ENCODE measurements around the gene UTS2R. TPM values are rescaled to one million over a fixed set of nuclear protein-coding genes. Genes with fewer than 3 reads are reported as not detected.
"Not testable (repeated sequence)": the region's sequence is repeated elsewhere in the genome, so short reads cannot be mapped to it uniquely, and the experiment has no call there.

Gene UTS2R
- total RNA-seq, 1 donor from 2014 or later: 1.4 TPM

- TF ChIP-seq CTCF (IDR thresholded peaks at IDR 0.05; ENCODE audit: borderline replicate concordance): no peak
- no peaks in the 10 kb centered on the region for H3K4me1 ChIP-seq
- intact Hi-C loops (cut with micrococcal nuclease): no loop called here
- peaks cover 45% of the 10 kb centered on the region for H3K27me3 ChIP-seq (ENCODE audit: low read depth)
- H3K4me3 ChIP-seq: no peak within 1 kb of the TSS
- H3K36me3 ChIP-seq: no peaks in the 10 kb centered on the region
- H3K9me3 ChIP-seq (replicated peaks): no peaks in the 10 kb centered on the region
- no peak within 1 kb of the TSS for H3K27ac ChIP-seq (replicated peaks)
- no peak for DNase-seq
Observed at GRCh38 chr17:82358465-82359350, 12.9 kb upstream of the UTS2R start, which contains the start of gene TEX19. TSS of gene TEX19 (plus strand) at chr17:82359247. CDS start at chr17:82362151, 2,904 bp downstream.

- intact Hi-C loops (cut with micrococcal nuclease); H3K4me1 ChIP-seq; H3K36me3 ChIP-seq: not testable (repeated sequence)
Observed at GRCh38 chr17:82359451-82360074, 12.0 kb upstream of the UTS2R start.

GRCh38 chr17:82361885-82362633 is 9.5 kb upstream of the UTS2R start:
- no peak for TF ChIP-seq CTCF (IDR thresholded peaks at IDR 0.05; ENCODE audit: borderline replicate concordance)
- DNase-seq: no peak
- intact Hi-C loops (cut with micrococcal nuclease): no loop called here

More at GRCh38 chr17:82359451-82360074, 12.0 kb upstream of the UTS2R start:
- H3K9me3 ChIP-seq (replicated peaks); DNase-seq; H3K4me3 ChIP-seq; H3K27ac ChIP-seq (replicated peaks): not testable (repeated sequence)
- peaks cover 40% of the 10 kb centered on the region for H3K27me3 ChIP-seq (ENCODE audit: low read depth)

GRCh38 chr17:82365606-82366295 is 5.8 kb upstream of the UTS2R start:
- Histone ChIP-seq H3K27ac (replicated peaks) (no peak overlapping the region), H3K4me1 (peaks cover 9% of the 10 kb centered on the region), H3K36me3 (no peaks in the 10 kb centered on the region), H3K9me3 (replicated peaks) (no peaks in the 10 kb centered on the region), H3K27me3 (ENCODE audit: low read depth) (peaks cover 40% of the 10 kb centered on the region), H3K4me3 (no peak overlapping the region)
- no peak for TF ChIP-seq CTCF (IDR thresholded peaks at IDR 0.05; ENCODE audit: borderline replicate concordance)
- no peak for DNase-seq
- intact Hi-C loops (cut with micrococcal nuclease): no loop called here

More at GRCh38 chr17:82361885-82362633, 9.5 kb upstream of the UTS2R start:
- H3K9me3 ChIP-seq (replicated peaks): no peaks in the 10 kb centered on the region
- H3K4me3 ChIP-seq: no peak overlapping the region
- H3K36me3 ChIP-seq: no peaks in the 10 kb centered on the region
- no peaks in the 10 kb centered on the region for H3K4me1 ChIP-seq
- no peak overlapping the region for H3K27ac ChIP-seq (replicated peaks)
- H3K27me3 ChIP-seq (ENCODE audit: low read depth): peaks cover 22% of the 10 kb centered on the region

- Histone ChIP-seq H3K4me3 (no peak overlapping the region), H3K27me3 (ENCODE audit: low read depth) (peaks cover 50% of the 10 kb centered on the region), H3K36me3 (no peaks in the 10 kb centered on the region), H3K27ac (replicated peaks) (no peak overlapping the region), H3K4me1 (peaks cover 19% of the 10 kb centered on the region), H3K9me3 (replicated peaks) (no peaks in the 10 kb centered on the region)
- DNase-seq: no peak
- no peak for TF ChIP-seq CTCF (IDR thresholded peaks at IDR 0.05; ENCODE audit: borderline replicate concordance)
- intact Hi-C loops (cut with micrococcal nuclease): no loop called here
Observed at GRCh38 chr17:82366749-82367148, 4.8 kb upstream of the UTS2R start.
